Aortic smooth muscle cell (primary cell): ENCODE measurements around the gene ENAM. TPM values are rescaled to one million over a fixed set of nuclear protein-coding genes. Genes with fewer than 3 reads are reported as not detected.

ENCODE experiments used
- total RNA-seq: library from RNA; depleted of rRNA; stranded (reverse); fragments of >200 nt; gene quantifications from 2 replicates; pipeline ENCODE4 v1.2.3, GENCODE V29; 2014

ENAM gene, protein sequence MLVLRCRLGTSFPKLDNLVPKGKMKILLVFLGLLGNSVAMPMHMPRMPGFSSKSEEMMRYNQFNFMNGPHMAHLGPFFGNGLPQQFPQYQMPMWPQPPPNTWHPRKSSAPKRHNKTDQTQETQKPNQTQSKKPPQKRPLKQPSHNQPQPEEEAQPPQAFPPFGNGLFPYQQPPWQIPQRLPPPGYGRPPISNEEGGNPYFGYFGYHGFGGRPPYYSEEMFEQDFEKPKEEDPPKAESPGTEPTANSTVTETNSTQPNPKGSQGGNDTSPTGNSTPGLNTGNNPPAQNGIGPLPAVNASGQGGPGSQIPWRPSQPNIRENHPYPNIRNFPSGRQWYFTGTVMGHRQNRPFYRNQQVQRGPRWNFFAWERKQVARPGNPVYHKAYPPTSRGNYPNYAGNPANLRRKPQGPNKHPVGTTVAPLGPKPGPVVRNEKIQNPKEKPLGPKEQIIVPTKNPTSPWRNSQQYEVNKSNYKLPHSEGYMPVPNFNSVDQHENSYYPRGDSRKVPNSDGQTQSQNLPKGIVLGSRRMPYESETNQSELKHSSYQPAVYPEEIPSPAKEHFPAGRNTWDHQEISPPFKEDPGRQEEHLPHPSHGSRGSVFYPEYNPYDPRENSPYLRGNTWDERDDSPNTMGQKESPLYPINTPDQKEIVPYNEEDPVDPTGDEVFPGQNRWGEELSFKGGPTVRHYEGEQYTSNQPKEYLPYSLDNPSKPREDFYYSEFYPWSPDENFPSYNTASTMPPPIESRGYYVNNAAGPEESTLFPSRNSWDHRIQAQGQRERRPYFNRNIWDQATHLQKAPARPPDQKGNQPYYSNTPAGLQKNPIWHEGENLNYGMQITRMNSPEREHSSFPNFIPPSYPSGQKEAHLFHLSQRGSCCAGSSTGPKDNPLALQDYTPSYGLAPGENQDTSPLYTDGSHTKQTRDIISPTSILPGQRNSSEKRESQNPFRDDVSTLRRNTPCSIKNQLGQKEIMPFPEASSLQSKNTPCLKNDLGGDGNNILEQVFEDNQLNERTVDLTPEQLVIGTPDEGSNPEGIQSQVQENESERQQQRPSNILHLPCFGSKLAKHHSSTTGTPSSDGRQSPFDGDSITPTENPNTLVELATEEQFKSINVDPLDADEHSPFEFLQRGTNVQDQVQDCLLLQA
- under 0.01 and 0.12 TPM in 2 replicates for total RNA-seq

DNA sequence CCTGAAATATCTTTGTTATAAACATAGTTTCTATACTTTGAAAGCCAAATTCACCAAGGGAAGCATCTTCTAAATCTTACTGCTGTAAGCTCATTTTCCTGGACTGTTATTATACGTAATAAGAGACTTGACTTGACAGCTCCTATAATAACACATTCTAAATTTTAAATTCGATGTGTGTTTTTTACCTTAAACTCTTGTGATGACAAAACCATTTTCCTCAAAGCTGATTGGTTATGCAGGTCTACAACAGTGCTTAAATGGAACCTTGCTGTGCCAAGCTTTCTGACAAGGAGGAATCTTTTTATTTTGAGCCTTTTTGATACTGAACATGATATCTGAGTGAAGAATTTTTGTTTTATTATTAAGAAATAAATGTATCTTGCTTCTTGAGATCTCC is at the start of gene ENAM:
Gene ENAM, plus strand, starts transcription at position 301 of the 400 bp plus-strand sequence. CDS start 757 bp downstream, outside the sequence.

DNA sequence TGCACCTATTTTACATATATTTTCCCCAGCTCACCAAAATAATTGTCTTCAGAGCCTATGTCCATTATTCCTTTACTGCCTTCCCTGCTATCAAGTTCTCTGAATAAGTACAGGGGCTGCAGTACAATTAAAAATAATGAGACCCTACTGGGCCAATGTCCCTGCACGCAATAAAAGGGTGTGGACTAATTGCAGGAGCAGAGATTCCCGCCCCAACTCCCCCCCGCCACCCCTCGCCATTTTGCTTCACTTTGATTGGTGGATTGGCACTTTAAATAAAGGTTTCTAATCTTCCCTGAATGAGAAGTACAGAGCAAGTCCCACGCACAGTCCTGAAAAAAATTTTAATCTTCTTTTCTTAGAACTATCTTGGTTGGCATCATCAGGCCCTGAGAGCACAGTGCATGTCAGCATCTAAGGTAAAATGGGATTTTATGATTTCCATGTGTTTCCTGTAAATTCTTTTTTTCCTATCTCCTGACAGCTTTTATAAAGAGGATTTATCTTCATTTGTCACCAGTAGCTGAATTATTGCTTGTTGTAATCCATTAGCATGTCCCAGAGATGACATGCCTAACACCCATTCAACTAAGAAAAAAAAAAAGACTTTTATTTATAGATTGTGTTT is 36.5 kb upstream of the ENAM start, which contains the start of gene AMBN:
Gene AMBN, plus strand, starts transcription at position 302 of the 628 bp plus-strand sequence. Its CDS starts 103 bp downstream, at position 405.

DNA sequence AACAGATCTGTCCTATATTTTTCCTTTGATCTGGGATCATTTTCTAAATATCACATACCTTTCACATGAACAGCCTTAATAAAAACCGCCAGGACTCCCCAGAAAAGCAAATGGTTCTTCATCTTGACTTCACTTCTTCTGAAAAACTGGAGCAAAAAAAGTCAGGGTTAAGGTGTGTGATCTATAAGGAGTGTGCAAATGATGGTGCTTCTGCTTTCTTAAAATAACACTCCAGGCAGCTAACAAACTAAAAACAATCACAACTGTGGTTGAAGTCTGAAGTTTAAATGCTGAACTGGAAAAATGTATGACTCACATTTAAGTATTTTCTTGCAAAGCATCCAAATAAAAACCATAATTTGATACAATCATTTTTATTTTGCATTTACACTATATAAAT is 37.8 kb downstream of the ENAM start, which contains the start of gene JCHAIN:
Gene JCHAIN, minus strand, starts transcription at position 140 of the 400 bp plus-strand sequence. Its CDS starts 18 bp downstream, at position 122.

DNA sequence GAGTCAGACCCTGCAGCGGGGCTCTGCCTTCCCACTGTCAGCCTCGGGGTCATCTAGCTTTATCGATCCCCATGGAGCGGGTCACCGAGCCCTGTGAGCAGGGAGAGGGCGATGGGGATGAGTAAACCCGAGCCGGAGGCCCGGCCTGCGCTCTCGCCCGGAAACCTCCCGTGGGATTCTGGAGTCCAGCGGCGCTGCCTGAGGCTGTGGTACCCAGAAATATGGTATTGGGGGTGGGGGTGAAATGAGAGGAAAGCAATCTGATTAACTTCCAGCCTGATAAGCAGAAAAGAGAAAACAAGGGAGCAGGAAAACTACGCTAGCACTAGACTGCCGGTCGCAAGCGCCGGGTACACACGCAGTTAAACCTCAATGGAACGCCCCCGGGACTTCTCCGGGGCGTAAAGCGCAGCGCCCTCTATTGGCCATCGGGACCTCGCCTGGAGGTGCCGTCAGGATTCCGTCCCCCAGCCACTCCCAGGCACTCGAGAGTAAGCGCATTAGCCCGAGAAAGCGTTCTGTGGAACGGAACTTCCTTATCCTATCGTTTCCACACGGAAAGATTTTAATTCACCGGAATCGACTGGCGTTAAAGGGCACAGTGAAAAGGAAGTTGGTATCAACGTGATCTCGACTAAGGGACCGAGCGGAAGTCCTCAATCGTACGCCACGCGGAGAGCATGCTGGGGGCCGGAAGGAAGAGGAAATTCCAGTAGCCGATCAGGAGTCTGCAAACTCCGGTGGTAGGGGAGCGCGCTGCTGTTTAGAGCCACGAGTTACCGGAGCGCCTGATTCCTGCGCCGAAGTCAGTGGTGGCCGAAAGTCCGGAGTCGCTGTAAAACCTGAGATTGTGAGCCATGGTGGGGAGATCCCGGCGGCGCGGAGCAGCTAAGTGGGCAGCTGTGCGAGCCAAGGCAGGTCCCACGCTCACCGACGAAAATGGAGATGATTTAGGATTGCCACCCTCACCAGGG is 59.6 kb downstream of the ENAM start, which contains the start of gene UTP3:
Gene UTP3, plus strand, starts transcription at position 712 of the 974 bp plus-strand sequence. Its CDS starts 146 bp downstream, at position 858.

Other genes with a start within 250 kb of the ENAM start
- not detected in 2 replicates for gene SMR3B, start 245.6 kb upstream of the ENAM start, total RNA-seq
- not detected in 2 replicates for gene OPRPN, start 230.8 kb upstream of the ENAM start, total RNA-seq
- gene MUC7, start 156.5 kb upstream of the ENAM start, total RNA-seq: not detected in 2 replicates
- gene AMTN, start 110.2 kb upstream of the ENAM start, total RNA-seq: 0.12 TPM in 1 of 2 replicates, not detected in the other
- not detected in 2 replicates for gene AMBN, start 36.5 kb upstream of the ENAM start, total RNA-seq
- gene JCHAIN, start 37.8 kb downstream of the ENAM start, total RNA-seq: 0.12 and 0.13 TPM in 2 replicates
- gene UTP3, start 59.8 kb downstream of the ENAM start, total RNA-seq: 21.0 and 26.0 TPM in 2 replicates
- 32.0 and 48.2 TPM in 2 replicates for gene RUFY3, start 93.2 kb downstream of the ENAM start, total RNA-seq
- gene GRSF1, start 211.1 kb downstream of the ENAM start, total RNA-seq: 79.7 and 87.2 TPM in 2 replicates